NCI-H510A treated with DMSO at 0.1 percent for 48 hours (cell line): ENCODE measurements around the gene CLASP1.

Experiments
- DNase-seq: peaks from one replicate; lab custom pipeline; 2025; lab: John Stamatoyannopoulos, UW

CLASP1 gene

DNA sequence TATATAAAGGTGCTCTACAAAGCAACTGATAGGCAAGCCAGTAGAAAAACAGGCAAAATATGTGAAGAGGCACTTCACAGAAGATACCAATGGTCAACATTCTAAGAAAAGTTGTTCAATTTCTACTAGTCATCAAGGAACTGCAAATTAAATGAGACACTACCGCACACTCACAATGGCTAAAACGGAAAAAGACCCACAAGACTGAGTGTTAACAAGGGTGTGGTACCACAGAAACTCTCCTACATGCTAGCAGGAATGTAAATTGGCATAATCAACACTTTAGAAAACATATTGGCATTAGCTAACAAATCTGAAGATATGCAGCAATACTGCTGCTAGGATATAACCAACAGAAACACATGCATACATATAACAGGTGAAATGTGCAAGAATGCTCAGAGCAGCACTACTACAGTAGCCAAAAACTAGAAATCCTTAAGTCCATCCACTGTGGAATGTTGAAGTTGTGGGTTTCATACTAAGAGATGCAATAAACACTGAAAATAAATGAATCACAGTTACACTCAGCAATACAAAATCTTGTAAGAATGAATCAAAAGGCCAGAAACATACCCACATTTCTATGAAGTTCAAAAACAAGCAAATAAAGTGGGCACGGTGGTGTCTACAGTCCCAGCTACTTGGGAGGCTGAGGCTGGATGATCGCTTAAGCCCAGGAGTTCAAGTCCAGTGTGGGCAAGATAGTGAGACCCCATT lies 109.4 kb downstream of the CLASP1 start:
- DNase-seq: no peak

GRCh38 chr2:121536850-121537557 lies 112.3 kb downstream of the CLASP1 start:
- no peak for DNase-seq

GRCh38 chr2:121536347-121536746 lies 112.9 kb downstream of the CLASP1 start:
- no peak for DNase-seq

DNA sequence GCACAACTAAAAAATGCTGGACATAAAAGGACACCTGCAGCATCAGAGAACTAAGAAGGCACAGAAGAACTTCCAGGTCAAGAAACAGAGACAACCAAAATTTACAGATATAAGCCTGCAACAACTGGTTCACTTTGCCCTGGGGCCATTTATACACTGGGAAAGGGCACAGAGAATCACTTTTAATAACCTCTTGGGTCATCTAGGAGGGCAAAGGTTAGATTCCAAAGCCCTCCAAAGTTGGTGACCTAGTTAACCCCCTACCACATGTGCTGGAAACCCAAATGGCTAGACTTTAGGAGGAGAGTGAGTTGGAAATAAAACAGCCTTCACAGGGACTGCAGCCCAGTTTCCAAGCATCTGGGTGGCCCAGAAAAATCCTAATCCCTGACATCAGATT lies 115.3 kb downstream of the CLASP1 start:
- no peak for DNase-seq

- DNase-seq: peak; percentile 76
Measured at GRCh38 chr2:121532894-121533293, 116.4 kb downstream of the CLASP1 start.

DNA sequence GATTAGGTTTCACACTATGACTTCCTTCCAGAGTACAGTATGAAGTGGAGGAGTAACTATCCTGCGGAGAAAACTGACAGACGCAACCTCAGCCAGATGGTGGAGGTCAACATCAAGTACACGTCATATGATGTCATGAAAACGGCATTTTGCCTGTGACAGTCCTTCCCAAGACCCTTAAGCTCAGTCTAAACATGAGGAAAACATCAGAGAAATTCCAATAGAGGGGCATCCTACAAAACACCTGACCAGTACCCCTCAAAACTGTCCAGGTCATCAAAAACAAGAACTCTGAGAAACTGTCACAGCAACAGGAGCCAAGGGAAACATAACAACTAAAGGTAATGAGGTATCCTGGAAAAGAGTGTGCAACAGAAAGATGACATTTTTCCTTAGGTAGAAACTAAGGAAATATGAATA lies 116.9 kb downstream of the CLASP1 start:
- DNase-seq: peak; percentile 63

GRCh38 chr2:121530212-121530705 lies 119.0 kb downstream of the CLASP1 start:
- peak; percentile 90 for DNase-seq

- DNase-seq: peak; percentile 90
Measured at GRCh38 chr2:121529439-121530211, 119.6 kb downstream of the CLASP1 start.

DNA sequence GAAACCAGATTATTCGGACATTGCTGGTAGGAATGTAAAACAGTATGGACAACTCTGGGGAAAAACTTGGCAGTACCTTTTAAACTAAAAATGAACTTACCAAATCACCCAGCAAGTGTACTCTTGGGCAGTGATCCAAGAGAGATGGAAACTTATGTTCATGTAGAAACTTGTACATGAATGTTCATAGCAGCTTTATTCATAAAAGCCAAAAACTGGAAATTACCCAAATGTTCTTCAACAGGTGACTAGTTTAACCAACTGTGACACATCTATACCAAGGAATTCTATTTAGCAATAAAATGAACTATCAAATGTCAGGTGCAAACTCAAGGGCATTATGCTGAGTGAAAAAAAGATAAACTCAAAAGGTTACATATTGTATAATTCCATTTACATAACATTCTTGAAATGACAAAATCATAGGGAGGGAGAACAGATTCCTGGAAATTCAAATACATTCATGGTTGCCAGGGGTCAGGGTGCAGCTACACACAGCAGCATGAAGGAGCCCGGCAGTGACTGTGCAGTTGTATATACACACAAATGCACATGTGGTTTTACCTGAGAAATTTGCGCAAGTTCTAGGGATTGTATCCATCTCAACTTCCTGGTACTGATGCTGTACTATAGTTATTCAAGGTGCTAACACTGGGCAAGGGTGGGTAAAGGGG lies 122.1 kb downstream of the CLASP1 start:
- DNase-seq: no peak

DNA sequence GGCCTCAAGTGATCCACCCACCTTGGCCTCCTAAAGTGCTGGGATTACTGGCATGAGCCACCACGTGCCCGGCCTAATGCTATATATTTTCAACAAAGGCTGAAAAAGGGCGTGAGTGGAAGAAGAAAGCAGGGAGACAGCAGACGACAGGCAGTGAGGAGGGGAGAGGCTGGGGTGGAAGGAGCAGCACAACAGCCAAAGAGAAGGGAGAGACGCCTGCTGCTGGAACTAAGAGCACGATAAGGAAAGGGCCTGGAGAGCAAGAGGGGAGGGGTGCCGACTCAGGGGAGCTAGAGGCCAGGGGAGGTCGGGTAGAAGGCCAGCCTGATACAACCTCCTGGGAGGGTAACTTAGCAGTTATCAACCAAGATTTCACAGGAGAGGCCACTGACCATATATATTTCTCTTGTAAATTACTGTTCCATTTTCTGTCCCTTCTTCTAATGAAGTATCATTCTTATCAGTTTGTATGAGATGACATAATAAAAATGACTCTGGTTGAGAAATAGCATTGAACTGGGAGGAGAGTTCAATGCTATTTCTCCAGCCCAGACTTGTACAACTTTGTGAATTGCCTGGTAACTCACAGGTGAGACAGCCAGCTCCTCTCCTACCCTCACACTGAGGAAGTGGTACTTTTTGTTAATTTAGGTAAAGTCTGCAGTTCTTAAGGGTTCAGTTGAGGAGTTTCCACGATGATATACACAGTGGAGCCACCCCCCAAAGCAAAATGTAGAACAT lies 124.4 kb downstream of the CLASP1 start:
- DNase-seq: no peak

DNA sequence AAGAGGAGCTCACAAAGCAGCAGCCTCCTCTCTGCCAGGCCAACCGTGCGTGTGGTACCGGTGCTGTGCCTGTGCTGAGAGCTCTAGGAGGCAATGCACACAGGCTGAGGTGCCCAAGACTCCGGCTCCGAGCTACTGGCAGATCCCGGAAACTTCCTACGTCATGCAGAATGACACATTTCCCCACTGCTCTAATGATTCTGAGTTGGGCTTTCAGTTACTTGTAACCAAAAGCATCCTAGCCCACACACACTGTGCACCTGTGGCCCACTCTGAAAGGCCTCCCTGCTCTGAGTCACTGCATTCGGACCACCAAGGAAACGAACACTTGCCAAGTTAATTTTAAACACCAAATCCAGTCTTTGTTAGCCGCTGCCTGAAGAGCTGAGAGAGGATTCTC lies 127.9 kb downstream of the CLASP1 start:
- DNase-seq: no peak

DNA sequence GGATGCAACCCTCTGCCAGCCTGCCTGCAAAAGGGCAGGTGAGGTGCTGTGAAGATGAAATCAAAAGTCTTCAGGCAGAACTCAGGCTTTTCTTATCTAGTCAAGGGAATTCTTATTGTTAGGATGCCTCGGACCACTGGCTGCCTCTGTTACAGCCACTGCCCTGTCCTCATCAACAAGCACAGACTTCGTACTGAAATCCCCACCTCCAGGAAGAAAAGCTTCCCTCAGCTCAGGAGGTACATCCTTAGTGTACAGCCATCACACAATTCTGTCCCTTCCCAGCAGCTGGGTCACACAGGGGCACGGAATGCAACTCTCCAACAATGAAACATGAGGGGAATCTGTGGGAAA lies 128.6 kb downstream of the CLASP1 start:
- no peak for DNase-seq

- no peak for DNase-seq
Measured at GRCh38 chr2:121519732-121520640, 129.3 kb downstream of the CLASP1 start.

DNA sequence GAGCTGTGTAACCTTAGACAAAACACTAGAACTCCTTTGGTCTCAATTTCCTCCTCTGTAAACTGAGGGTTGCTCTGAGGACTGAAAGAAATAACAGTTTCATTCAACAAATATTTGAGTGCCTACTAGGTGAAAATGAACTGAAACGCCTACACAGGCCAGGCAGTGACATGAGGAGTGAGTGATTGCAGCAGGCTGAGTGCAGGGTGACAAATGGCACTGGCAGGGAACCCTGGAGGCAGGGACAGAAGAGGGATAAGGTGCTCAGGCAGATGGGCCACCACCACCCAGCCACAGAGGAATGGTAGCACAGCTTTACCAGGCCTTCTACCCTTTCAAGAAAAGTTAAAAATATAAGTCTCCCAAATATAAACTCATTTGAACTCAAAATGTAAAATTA lies 130.1 kb downstream of the CLASP1 start:
- no peak for DNase-seq

DNA sequence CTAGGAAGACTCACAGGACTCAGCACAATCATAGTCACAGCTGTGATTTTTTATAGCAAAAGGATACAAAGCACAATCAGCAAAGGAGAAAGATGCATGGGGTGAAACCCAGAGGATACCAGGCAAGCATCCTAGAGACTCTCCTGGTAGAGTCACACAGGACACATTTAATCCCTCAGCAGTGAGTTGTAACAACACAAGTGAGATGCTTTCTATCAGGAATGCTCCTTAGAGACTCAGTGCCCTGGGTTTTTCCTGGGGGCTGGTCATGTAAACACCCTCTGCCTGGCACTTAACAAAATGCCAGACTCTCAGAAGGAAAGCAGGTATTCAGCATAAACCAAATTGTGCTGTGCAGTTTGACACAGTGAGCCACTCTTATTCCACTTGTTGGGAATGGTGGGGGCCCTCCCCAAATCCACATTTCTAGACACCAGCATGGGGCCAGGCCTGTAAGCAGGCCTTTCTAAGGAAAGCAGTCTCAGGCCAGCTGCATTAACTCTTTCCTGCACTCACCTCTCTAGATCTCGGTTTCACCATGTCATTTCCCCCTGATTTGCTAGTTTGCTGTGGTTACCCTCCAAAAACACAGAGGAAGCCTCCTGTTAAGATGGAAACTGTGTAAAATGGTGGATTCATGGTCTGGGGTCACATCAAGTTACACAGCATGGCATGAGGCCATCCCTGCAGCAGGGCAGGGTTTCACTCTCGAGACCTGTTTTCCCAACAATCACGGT lies 135.5 kb downstream of the CLASP1 start:
- no peak for DNase-seq

GRCh38 chr2:121510857-121511256 lies 138.4 kb downstream of the CLASP1 start:
- no peak for DNase-seq

DNA sequence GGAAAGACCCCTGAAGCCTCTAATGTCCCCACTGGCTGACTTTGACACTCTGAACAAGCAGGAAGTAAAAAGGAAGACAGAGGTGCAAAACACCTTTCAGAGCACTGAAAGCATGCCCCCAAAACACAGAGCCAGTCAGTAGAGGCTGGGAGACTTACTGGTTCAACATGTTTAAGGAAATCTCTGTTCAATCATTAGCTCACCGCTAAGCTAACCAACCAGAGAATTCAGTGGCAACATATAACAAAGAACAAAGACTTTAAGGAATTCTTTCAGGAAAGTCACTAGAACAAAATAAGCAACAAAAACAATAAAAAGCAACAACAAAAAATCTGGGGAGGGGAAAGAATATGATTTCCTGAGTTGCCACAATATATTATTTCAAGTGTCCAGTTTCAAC lies 142.6 kb downstream of the CLASP1 start:
- DNase-seq: no peak

DNA sequence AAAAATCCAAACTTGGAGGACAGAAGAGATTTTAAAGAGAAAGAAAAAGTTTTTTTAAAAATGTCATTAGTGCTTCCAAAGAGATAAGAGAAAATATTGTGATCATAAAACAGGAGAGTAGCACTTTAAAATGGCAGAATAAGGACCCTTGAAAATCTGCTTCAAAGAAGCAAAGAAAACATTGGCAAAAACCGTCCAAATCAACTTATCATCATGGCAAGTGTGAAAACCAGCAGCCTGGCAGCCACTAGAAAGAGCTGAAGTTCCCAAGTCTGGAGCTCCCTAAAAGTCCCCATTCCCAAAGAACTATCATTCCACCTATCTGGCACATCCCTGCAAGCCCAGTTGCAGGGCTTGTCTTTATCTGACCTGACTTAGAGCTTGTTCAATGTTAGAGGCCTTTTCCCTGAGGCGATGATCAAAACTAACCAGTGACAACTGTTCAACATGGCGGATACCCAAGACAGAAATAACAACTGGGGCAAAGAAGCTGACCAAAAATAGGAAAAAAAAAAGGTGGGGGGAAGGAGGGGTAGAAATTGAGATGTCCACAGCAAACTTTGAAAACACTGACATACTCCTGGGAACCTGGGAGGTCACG lies 143.2 kb downstream of the CLASP1 start:
- no peak for DNase-seq

DNA sequence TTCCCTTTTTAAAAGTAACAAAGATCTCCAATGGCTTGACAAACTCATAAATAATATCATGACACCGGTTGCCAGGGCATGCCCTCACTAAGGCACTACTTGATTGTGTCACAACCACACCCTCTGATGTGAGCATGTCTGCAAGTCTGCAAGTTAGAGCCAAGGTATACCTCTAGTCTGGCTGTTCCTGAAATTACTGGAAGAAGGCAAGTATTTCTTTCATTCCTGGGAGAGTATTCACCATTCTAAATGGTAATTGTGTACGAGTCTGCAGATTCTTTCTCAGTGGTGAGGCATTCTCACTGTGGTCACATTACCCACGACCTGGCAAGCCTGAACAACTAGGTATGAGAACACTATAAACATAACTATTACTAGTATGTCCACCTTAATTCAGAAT lies 144.3 kb downstream of the CLASP1 start:
- DNase-seq: no peak
